K562 (cell line): Measurements from ENCODE around the gene ECE2. TPM values are rescaled to one million over a fixed set of nuclear protein-coding genes. Genes with fewer than 3 reads are reported as not detected.
A peak's percentile ranks its signal among the peaks of the same experiment; 100 is the strongest.

Experiments used
- ATAC-seq: fragments of 200-7000 bp; cut with Tn5 transposase; 3 replicates; pipeline ENCODE4 v1.9.1; 2020; ENCODE audit warnings: moderate library complexity
- BruUV-seq: library from RNA; stranded (reverse); fragments of 400-500 nt; replicated peaks from 2 replicates; lab custom pipeline; 2021; lab: Mats Ljungman, UMichigan
- CTCF ChIA-PET: fragments of 300-600 bp; formaldehyde crosslinking; extraction: SDS; loops from one replicate; lab custom pipeline; 2021; ENCODE audit warnings: low intra/inter-chr PET ratio; lab: Yijun Ruan, JAX
- POLR2A ChIA-PET: fragments of 300-600, 350-650 bp; sonication (Branson Sonifier 250); formaldehyde crosslinking; extraction: SDS; loops from one replicate; lab custom pipeline; 2021; ENCODE audit warnings: antibody characterized with exemption, inconsistent platforms; lab: Yijun Ruan, JAX
- DNase-seq, 4 experiments: peaks; one replicate each; pipeline versions ENCODE4 v3.0.0 to v3.0.0-alpha.2; 2011 to 2018; ENCODE audit warnings: low spot score in 3 of 4, mixed read lengths in 3 of 4; ENCODE audit errors: extremely low read depth in 1 of 4
- FAIRE-seq: peaks from 2 replicates; lab custom pipeline; 2011; peaks lifted over from hg19 to GRCh38; lab: Jason Lieb, UNC
- H2AFZ ChIP-seq: 2 replicates; pipeline ENCODE4 v1.6.0; 2011; ENCODE audit warnings: low read depth, low read length, control low read depth, inconsistent platforms
- H3K27ac ChIP-seq: fragments of 200-600 bp; 3 replicates; pipeline ENCODE4 v1.8.0; 2011; ENCODE audit warnings: low read depth, mild to moderate bottlenecking, control low read depth, inconsistent platforms, low read length, moderate library complexity, mixed read lengths; ENCODE audit errors: extremely low read depth
- H3K27me3 ChIP-seq, 2 experiments: fragments of 300-600 bp in 1 of 2; 2 replicates in 1 of 2; 3 replicates in 1 of 2; pipeline versions ENCODE4 v1.6.0 to v1.8.0; 2011; ENCODE audit warnings: inconsistent platforms in 2 of 2, low read length in 2 of 2, mild to moderate bottlenecking in 1 of 2, mixed read lengths in 1 of 2, moderate library complexity in 1 of 2; ENCODE audit not compliant: control insufficient read depth in 2 of 2, insufficient read depth in 2 of 2
- H3K36me3 ChIP-seq: fragments of 300-600 bp; 3 replicates; pipeline ENCODE4 v1.8.0; 2011; ENCODE audit warnings: mild to moderate bottlenecking, low read length, inconsistent platforms; ENCODE audit not compliant: control insufficient read depth, insufficient read depth
- H3K4me1 ChIP-seq, 2 experiments: fragments of 200-600 bp in 1 of 2; replicated peaks in 1 of 2; 2 replicates in 1 of 2; 3 replicates in 1 of 2; pipeline versions ENCODE4 v1.5.1 to v1.8.0; 2011; ENCODE audit warnings: inconsistent platforms in 2 of 2, low read length in 2 of 2, mild to moderate bottlenecking in 1 of 2, mixed read lengths in 1 of 2, moderate library complexity in 1 of 2; ENCODE audit not compliant: control insufficient read depth in 2 of 2, insufficient read depth in 2 of 2
- H3K4me2 ChIP-seq: 2 replicates; pipeline ENCODE4 v1.6.1; 2011; ENCODE audit warnings: low read length, control low read depth, inconsistent platforms, mixed read lengths; ENCODE audit not compliant: insufficient read depth
- H3K4me3 ChIP-seq: fragments of 200-600 bp; sonication (generic), shearing (Covaris generic); 2 replicates; pipeline ENCODE4 v1.5.1; 2016; ENCODE audit warnings: control low read depth, inconsistent platforms
- H3K79me2 ChIP-seq: fragments of 200-600 bp; 3 replicates; pipeline ENCODE4 v1.8.0; 2011; ENCODE audit warnings: low read length, inconsistent platforms; ENCODE audit not compliant: control insufficient read depth, insufficient read depth
- H3K9ac ChIP-seq, 2 experiments: 2 replicates each; pipeline versions ENCODE4 v1.6.0 to v1.6.1; 2011; ENCODE audit warnings: low read depth in 2 of 2, low read length in 2 of 2, control low read depth in 1 of 2, inconsistent platforms in 1 of 2, mild to moderate bottlenecking in 1 of 2, mixed read lengths in 1 of 2; ENCODE audit not compliant: insufficient read depth in 1 of 2
- H3K9me1 ChIP-seq: one replicate; pipeline ENCODE4 v1.6.0; 2011; ENCODE audit warnings: inconsistent platforms, mild to moderate bottlenecking, low read length, moderate library complexity; ENCODE audit not compliant: control insufficient read depth, insufficient read depth
- H3K9me3 ChIP-seq: replicated peaks from 2 replicates; pipeline ENCODE4 v1.5.1; 2011; ENCODE audit warnings: low read depth, low read length, inconsistent platforms; ENCODE audit not compliant: control insufficient read depth, insufficient read depth
- H4K20me1 ChIP-seq: replicated peaks from 2 replicates; pipeline ENCODE4 v1.6.1; 2011; ENCODE audit warnings: low read length, inconsistent platforms, mixed read lengths; ENCODE audit not compliant: control insufficient read depth, insufficient read depth
- MAFK ChIP-seq: IDR thresholded peaks from 2 replicates; pipeline ENCODE4 v1.6.1; 2011; ENCODE audit warnings: low read length, improper control_type of control experiment
- MGA ChIP-seq: fragments of 450-650 bp; IDR thresholded peaks from 2 replicates; pipeline ENCODE4 v1.6.1; 2016; ENCODE audit warnings: mild to moderate bottlenecking, moderate library complexity
- MYNN ChIP-seq, 2 experiments: sonication (generic); formaldehyde crosslinking in 1 of 2; IDR thresholded peaks; 2 replicates each; pipeline versions ENCODE4 v1.5.0 to v1.6.1; 2016 to 2020; ENCODE audit warnings: antibody characterized with exemption in 1 of 2, missing genetic modification reagents in 1 of 2
- POLR2AphosphoS5 ChIP-seq: IDR thresholded peaks from 2 replicates; pipeline ENCODE4 v1.6.1; 2011; ENCODE audit warnings: mild to moderate bottlenecking, low read depth, low read length, moderate library complexity; ENCODE audit not compliant: control insufficient read depth, insufficient read depth
- POLR2G ChIP-seq: fragments of 200-400 bp; formaldehyde crosslinking; IDR thresholded peaks from 2 replicates; pipeline ENCODE4 v1.6.1; 2017; ENCODE audit warnings: low read depth, mild to moderate bottlenecking, antibody characterized with exemption, low read length, moderate library complexity
- WGBS: fragments of 100-300 bp; shearing (Covaris generic); methylation state at CpG from one replicate; pipeline ENCODE4 v1.1.6; 2016; ENCODE audit warnings: low coverage, mixed read lengths; ENCODE audit not compliant: insufficient coverage; ENCODE audit errors: missing lambda C conversion rate; 5-methylcytosine and 5-hydroxymethylcytosine counted together
- in situ Hi-C: fragments of 300-500 bp; cut with MboI; formaldehyde crosslinking; loops from 4 replicates; pipeline ENCODE4 v1.15.0; 2018; ENCODE audit warnings: inconsistent platforms, mixed read lengths
- intact Hi-C: fragments of 100-400 bp; cut with micrococcal nuclease; formaldehyde crosslinking; loops from 2 replicates; pipeline ENCODE4 v1.14.2; 2022
- polyA plus RNA-seq, 8 experiments: library from polyadenylated mRNA; depleted of rRNA in 4 of 8; stranded (reverse) in 5 of 8; unstranded in 3 of 8; fragments of >200 nt; fragmentation: Nextera tagmentation in 2 of 8; fragmentation: Illumina TruSeq in 1 of 8; extraction: Ambion mirVana in 2 of 8; extraction: Trizol in 1 of 8; gene quantifications; 2 replicates each; pipeline versions ENCODE4 v1.2.1 to v1.2.3, GENCODE V29; 2011 to 2014; ENCODE audit warnings: inconsistent platforms in 1 of 8, missing spikeins in 1 of 8
- total RNA-seq, 7 experiments: library from RNA; depleted of rRNA in 6 of 7; stranded (reverse); fragments of >200 nt in 6 of 7; fragmentation: Illumina TruSeq in 2 of 7; extraction: Trizol in 2 of 7; gene quantifications; 2 replicates each; pipeline versions ENCODE4 v1.2.1 to v1.2.3, GENCODE V29; 2011 to 2021; ENCODE audit warnings: low replicate concordance in 1 of 7

ECE2 gene
- total and polyA plus RNA-seq, 9 of the 15 experiments (the other 6 are each of a cell fraction or from before 2014, with no cell fraction given): not detected

GRCh38 chr3:184320104-184320445, 44.3 kb downstream of the ECE2 start (continued):
- peak; percentile 25; the same call in 1 of the 2 replicates for TF ChIP-seq POLR2G
- TF ChIP-seq, all 486 proteins: peak for 2

GRCh38 chr3:184321666-184322065, 45.8 kb downstream of the ECE2 start:
- intact Hi-C loops: no loop called here
- H2AFZ ChIP-seq: no peak overlapping the region
- H3K27me3 ChIP-seq: no peaks in the 10 kb centered on the region
- peaks cover 13% of the 10 kb centered on the region for H3K9me1 ChIP-seq
- CTCF ChIA-PET: no interaction called here
- H3K79me2 ChIP-seq: peaks cover 77% of the 10 kb centered on the region
- in situ Hi-C loops: no loop called here
- peaks cover 99% of the 10 kb centered on the region for H3K36me3 ChIP-seq
- no peak for TF ChIP-seq MAFK
- 0 out of 2 replicates have a peak, but pooled peaks have one; percentile 13 for TF ChIP-seq POLR2AphosphoS5
- no peak for TF ChIP-seq MGA
- TF ChIP-seq MYNN (IDR thresholded peaks at IDR 0.05): no peak
- TF ChIP-seq MYNN (CRISPR knock-in tag; IDR thresholded peaks at IDR 0.05): no peak
- TF ChIP-seq, all 486 proteins: peak for 1
- FAIRE-seq: no peak
- 100% methylated on average over 3 of the region's 5 CpGs for WGBS
- Histone ChIP-seq H3K27ac (no peak overlapping the region), H3K9me3 (no peaks in the 10 kb centered on the region), H3K4me2 (no peak overlapping the region), H3K9ac (no peak overlapping the region), H3K4me1 (peaks cover 8 to 22% of the 10 kb centered on the region in 2 experiments; a peak in 4 of 5 replicates), H4K20me1 (peaks cover 41% of the 10 kb centered on the region), H3K4me3 (no peak overlapping the region)
- DNase-seq: no peak
- no peak for ATAC-seq
- POLR2A ChIA-PET: interaction anchor here (0.8 to 0.9 kb wide), 2 partner anchors 10 to 601 kb away, joined by 3 to 6 read pairs; no protein-coding TSS in a partner anchor
- no TSS peak for BruUV-seq
